GM20431 (cell line): ENCODE results near the gene VSTM4.

Experiments used
- in situ Hi-C: fragments of 300-500 bp; cut with MseI, MboI; formaldehyde crosslinking; loops from one replicate; pipeline ENCODE4 v1.15.0; 2020; ENCODE audit warnings: low sequenced_read_pairs; ENCODE audit not compliant: unreplicated experiment

Gene VSTM4

GRCh38 chr10:49076741-49077521 lies 38.4 kb downstream of the VSTM4 start:
- in situ Hi-C loops, result no loop called here

GRCh38 chr10:49076319-49076718 lies 39.0 kb downstream of the VSTM4 start:
- in situ Hi-C loops, result no loop called here

- in situ Hi-C loops, result no loop called here
These were observed 39.6 kb downstream of the VSTM4 start for GRCh38 chr10:49075743-49076142.

GRCh38 chr10:49074836-49075682 lies 40.3 kb downstream of the VSTM4 start:
- in situ Hi-C loops, result no loop called here

GRCh38 chr10:49072166-49072885 lies 43.0 kb downstream of the VSTM4 start:
- in situ Hi-C loops, result no loop called here

- in situ Hi-C loops, result no loop called here
These were observed 44.1 kb downstream of the VSTM4 start for GRCh38 chr10:49071160-49071761.

- in situ Hi-C loops, result no loop called here
These were observed 44.6 kb downstream of the VSTM4 start for GRCh38 chr10:49070701-49071100.

GRCh38 chr10:49068672-49069217 lies 46.6 kb downstream of the VSTM4 start:
- in situ Hi-C loops, result no loop called here

GRCh38 chr10:49068209-49068608 lies 47.1 kb downstream of the VSTM4 start:
- in situ Hi-C loops, result no loop called here

GRCh38 chr10:49066944-49067730 lies 48.2 kb downstream of the VSTM4 start:
- in situ Hi-C loops, result no loop called here

GRCh38 chr10:49062229-49062628 lies 53.1 kb downstream of the VSTM4 start:
- in situ Hi-C loops, result no loop called here

GRCh38 chr10:49061667-49062066 lies 53.7 kb downstream of the VSTM4 start:
- in situ Hi-C loops, result no loop called here

GRCh38 chr10:49058463-49059255 lies 56.7 kb downstream of the VSTM4 start:
- in situ Hi-C loops, result no loop called here

- in situ Hi-C loops, result no loop called here
These were observed 58.0 kb downstream of the VSTM4 start for GRCh38 chr10:49057231-49057880.

- in situ Hi-C loops, result no loop called here
These were observed 59.0 kb downstream of the VSTM4 start for GRCh38 chr10:49056356-49056755.

GRCh38 chr10:49055221-49055849 lies 60.0 kb downstream of the VSTM4 start:
- in situ Hi-C loops, result no loop called here

- in situ Hi-C loops, result no loop called here
These were observed 60.6 kb downstream of the VSTM4 start for GRCh38 chr10:49054753-49055152.
